Brain microvascular endothelial cell (primary cell): ENCODE data around the gene DIAPH1.

ENCODE experiments used
- DNase-seq: peaks from one replicate; pipeline ENCODE4 v3.0.0-alpha.2; 2020
- H3K27ac ChIP-seq: fragments of 250-450 bp; sonication (Bioruptor Pico); 2 replicates; pipeline ENCODE4 v1.5.1; 2020; ENCODE audit warnings: mild to moderate bottlenecking, moderate library complexity
- H3K27me3 ChIP-seq: fragments of 250-450 bp; sonication (Bioruptor Pico); replicated peaks from 2 replicates; pipeline ENCODE4 v1.5.1; 2020; ENCODE audit warnings: mild to moderate bottlenecking
- H3K36me3 ChIP-seq: fragments of 250-450 bp; sonication (Bioruptor Pico); replicated peaks from 2 replicates; pipeline ENCODE4 v1.5.1; 2020; ENCODE audit warnings: mild to moderate bottlenecking
- H3K4me3 ChIP-seq: 2 replicates; pipeline ENCODE4 v1.5.1; 2011; ENCODE audit warnings: low read depth, mild to moderate bottlenecking, control low read depth, low read length, moderate library complexity
- CTCF ChIP-seq: IDR thresholded peaks from 2 replicates; pipeline ENCODE4 v1.5.1; 2011; ENCODE audit warnings: low read depth, mild to moderate bottlenecking, moderate library complexity, low read length, control low read depth, inconsistent platforms; ENCODE audit errors: missing control alignments
- in situ Hi-C: cut with HindIII; loops from 2 replicates; pipeline ENCODE4 v1.10.0; 2017; ENCODE audit warnings: low sequenced_read_pairs, low pct_ligation_motif_present

The DIAPH1 gene

DNA sequence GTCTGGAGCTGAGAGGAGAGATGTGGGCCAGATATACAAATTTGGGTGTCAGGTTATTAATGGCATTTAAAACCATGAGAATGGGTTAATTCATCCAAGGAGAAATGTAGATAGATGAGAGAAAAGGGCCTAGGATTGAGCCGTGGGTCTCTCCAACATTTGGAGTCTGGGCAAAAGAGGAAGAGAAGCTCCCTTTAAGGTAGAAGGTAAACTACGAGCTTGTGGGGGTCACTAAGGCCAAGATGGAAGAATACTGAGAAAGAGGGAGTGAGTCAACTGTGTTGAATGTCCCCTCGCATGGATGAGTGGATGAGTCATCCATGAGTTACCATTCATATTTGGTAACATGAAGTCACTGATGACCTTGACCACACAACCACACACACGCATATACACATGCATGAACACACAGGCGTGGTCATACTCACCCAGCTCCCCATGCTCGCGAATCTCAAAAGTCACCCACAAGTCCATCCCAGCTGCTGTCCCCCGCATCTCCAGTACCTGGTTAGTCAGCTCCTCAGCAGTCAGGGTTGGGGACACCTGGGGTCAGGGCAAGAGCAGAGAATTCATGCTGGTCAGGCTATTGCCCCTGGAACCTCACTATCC lies 39.2 kb upstream of the DIAPH1 start:
- peak; percentile 95 for DNase-seq

GRCh38 chr5:141657404-141657803 lies 38.6 kb upstream of the DIAPH1 start:
- in situ Hi-C loops: no loop called here
- no peak for TF ChIP-seq CTCF
- H3K36me3 ChIP-seq: peaks cover 22% of the 10 kb centered on the region
- H3K27me3 ChIP-seq: no peaks in the 10 kb centered on the region
- no peak overlapping the region for H3K4me3 ChIP-seq
- DNase-seq: no peak
- H3K27ac ChIP-seq: no peak overlapping the region

More for the DNA sequence above, 39.2 kb upstream of the DIAPH1 start:
- in situ Hi-C loops: no loop called here
- Histone ChIP-seq H3K4me3 (no peak overlapping the region), H3K27me3 (no peaks in the 10 kb centered on the region), H3K27ac (peak overlapping the region; percentile 60), H3K36me3 (peaks cover 22% of the 10 kb centered on the region)
- TF ChIP-seq CTCF: no peak

DNA sequence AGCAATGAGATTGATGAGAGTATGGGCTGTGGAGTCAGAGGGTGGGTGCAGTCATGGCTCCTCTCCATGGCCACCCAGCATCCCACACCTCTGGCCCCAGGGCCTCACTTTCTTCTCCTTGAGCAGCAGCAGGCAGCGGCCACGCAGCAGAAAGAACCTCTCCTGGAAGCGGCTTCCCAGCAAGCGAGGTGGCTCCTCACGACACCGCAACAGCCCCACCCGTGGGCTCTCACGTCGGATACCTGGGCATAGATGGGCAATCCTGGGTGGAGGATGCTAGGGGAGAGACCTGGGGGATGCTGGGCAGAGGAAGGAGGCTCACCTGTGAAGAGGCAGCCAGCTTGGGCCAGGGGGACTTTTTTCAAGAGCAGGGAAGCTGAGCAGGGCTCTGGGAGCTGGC lies 37.6 kb upstream of the DIAPH1 start:
- in situ Hi-C loops: no loop called here
- Histone ChIP-seq H3K4me3 (no peak overlapping the region), H3K27me3 (no peaks in the 10 kb centered on the region), H3K36me3 (peaks cover 22% of the 10 kb centered on the region), H3K27ac (no peak overlapping the region)
- no peak for TF ChIP-seq CTCF
- DNase-seq: no peak

- Histone ChIP-seq H3K36me3 (peaks cover 22% of the 10 kb centered on the region), H3K27ac (no peak overlapping the region), H3K4me3 (no peak overlapping the region), H3K27me3 (no peaks in the 10 kb centered on the region)
- no peak for TF ChIP-seq CTCF
- DNase-seq: no peak
- in situ Hi-C loops: no loop called here
Observed at GRCh38 chr5:141655020-141655419, 36.2 kb upstream of the DIAPH1 start.

DNA sequence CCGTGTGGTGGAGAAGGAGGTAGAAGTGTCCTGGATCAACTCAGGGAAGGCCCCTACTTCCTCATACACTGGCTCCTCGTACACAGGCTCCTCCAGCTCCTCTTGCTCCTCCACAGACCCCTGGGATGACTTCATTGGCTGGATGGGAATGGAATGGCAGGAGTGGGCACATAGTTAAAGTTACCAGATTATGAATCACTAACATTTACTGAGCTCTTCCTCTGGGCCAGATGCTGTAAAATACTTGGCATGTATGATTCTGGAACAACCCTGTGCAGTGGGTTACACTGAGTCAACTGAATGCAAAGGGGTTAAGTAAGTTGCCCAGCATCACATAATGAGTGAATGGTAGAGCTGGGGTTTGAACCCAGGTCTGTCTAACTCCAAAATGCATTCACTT lies 35.5 kb upstream of the DIAPH1 start:
- no peaks in the 10 kb centered on the region for H3K27me3 ChIP-seq
- in situ Hi-C loops: no loop called here
- peak overlapping the region; percentile 58 for H3K27ac ChIP-seq
- peaks cover 23% of the 10 kb centered on the region for H3K36me3 ChIP-seq
- TF ChIP-seq CTCF: no peak
- DNase-seq: peak; percentile 67
- no peak overlapping the region for H3K4me3 ChIP-seq

DNA sequence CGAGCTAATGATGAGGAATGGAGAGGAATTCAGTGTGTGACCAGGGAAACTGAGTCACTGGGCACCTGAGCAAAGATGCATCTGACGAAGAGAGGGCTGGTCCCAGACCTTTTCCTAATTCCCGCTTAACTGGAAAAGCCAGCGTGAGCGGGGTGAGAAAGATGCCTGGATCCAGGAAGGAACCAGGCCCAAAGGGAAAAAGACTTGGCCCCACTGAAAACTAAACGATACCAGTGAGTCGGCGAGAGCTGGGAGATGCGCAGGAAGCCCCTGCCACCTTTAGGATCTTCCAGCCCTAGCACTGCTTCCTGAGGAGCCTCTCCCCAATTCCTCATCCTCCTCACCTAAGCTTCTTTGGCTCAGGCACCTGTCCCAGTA lies 32.9 kb upstream of the DIAPH1 start:
- in situ Hi-C loops: no loop called here
- Histone ChIP-seq H3K27ac (peak overlapping the region; percentile 45), H3K27me3 (no peaks in the 10 kb centered on the region), H3K36me3 (peaks cover 42% of the 10 kb centered on the region), H3K4me3 (peak overlapping the region; percentile 78)
- no peak for TF ChIP-seq CTCF
- no peak for DNase-seq
